EH (cell line): ENCODE results near the gene NFIL3.
"Not testable (repeated sequence)": the region's sequence is repeated elsewhere in the genome, so short reads cannot be mapped to it uniquely, and the experiment has no call there.

Experiments used
- DNase-seq: peaks from one replicate; pipeline ENCODE4 v3.0.0-alpha.2; 2015; ENCODE audit warnings: low read depth

Gene NFIL3, protein sequence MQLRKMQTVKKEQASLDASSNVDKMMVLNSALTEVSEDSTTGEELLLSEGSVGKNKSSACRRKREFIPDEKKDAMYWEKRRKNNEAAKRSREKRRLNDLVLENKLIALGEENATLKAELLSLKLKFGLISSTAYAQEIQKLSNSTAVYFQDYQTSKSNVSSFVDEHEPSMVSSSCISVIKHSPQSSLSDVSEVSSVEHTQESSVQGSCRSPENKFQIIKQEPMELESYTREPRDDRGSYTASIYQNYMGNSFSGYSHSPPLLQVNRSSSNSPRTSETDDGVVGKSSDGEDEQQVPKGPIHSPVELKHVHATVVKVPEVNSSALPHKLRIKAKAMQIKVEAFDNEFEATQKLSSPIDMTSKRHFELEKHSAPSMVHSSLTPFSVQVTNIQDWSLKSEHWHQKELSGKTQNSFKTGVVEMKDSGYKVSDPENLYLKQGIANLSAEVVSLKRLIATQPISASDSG

DNA sequence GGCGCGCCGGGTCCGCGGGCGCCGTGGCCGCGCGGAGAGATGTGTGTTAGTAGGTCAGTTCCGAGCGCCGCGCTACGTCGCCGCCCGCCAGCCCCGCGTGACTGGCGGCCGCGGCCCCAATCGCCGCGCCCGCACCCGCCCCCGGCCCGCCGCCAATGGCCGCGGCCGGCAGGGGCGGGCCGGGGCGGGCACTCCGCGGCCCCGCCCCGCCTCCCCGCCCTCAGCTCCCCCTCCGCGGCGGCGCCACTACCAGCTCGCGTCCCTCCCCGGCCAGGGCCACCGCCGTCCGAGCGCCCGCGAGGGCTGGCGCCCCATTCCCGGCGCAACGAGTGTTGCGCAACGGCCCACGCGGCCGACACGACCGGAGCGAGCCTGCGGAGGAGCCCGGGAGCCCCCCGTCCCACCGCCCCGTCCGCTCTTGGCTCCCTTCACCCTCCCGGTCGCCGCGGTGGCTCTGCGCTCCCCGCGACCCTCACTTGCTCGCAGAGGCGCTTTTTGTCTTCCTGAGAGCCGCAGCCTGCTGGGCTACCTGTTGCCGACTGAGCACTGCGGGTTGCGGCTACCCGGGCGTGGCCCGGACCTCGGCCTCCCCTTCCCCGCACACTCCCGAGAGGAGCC is at the start of gene NFIL3:
NFIL3 (minus strand) TSS at position 48 of the 618 bp plus-strand sequence. CDS start 13,098 bp downstream, outside the sequence.
- peak; percentile 85 for DNase-seq

DNA sequence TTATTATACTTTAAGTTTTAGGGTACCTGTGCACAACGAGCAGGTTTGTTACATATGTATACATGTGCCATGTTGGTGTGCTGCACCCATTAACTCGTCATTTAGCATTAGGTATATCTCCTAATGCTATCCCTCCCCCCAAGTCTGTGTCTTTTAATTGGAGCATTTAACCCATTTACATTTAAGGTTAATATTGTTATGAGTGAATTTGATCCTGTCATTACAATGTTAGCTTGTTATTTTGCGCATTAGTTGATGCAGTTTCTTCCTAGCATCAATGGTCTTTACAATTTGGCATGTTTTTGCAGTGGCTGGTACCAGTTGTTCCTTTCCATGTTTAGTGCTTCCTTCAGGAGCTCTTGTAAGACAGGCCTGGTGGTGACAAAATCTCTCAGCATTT is 47.9 kb upstream of the NFIL3 start:
- not testable (repeated sequence) for DNase-seq

DNA sequence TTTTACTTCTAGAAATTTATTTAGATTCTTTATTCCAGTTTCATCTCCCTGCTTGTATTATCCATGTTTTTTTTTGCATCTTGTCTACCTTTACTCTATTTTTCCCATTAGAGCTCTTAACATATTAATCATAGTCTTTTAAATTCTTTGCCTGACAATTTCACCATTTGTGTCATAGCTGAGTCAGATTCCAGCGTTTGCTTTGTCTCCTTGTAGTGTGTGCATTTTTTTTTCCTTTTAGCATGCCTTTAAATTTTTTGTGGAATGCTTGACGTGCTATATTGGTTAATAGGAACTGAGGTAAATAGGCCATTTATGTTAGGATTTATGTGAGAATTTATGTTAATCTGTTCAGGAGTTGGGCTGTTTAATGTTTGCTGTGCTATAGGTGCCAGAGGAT is 41.8 kb upstream of the NFIL3 start:
- DNase-seq: peak; percentile 82

DNA sequence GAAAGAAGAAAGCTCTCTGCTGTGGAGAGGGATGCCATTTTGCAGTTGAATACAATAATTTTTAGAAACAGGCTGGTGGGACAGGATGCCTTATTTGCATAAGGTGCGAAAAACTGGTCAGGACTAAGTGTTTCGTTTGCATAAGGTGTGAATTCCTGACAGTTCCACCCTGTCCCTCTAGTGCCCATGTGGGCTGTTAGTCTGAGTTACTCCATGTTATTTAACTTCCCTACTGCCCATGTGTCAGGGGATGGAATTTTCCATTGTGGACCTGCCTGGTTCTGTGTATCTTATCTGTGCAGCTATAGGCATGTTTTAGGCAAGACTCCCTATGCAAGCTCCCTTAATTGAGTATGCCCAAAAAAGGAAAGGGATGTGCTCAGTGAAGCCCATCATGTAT is 35.3 kb upstream of the NFIL3 start:
- DNase-seq: no peak

DNA sequence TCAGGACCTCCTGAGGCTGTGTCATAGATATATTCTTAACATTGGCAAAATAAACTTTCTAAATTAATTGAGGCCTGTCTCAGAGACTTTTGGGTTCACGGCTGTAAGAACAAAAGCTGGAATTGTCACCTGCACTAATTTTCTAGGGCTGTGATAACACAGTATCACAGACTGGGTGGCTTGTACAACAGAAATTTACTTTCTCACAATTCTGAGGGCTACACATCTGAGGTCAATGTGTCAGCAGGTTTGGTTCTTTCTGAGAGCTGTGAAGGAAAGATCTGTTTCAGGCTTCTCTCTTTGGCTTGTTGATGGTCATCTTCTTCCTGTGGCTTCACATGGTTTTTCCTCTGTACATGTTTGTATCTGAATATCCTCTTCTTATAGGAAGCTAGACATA is 29.2 kb upstream of the NFIL3 start:
- DNase-seq: no peak

DNA sequence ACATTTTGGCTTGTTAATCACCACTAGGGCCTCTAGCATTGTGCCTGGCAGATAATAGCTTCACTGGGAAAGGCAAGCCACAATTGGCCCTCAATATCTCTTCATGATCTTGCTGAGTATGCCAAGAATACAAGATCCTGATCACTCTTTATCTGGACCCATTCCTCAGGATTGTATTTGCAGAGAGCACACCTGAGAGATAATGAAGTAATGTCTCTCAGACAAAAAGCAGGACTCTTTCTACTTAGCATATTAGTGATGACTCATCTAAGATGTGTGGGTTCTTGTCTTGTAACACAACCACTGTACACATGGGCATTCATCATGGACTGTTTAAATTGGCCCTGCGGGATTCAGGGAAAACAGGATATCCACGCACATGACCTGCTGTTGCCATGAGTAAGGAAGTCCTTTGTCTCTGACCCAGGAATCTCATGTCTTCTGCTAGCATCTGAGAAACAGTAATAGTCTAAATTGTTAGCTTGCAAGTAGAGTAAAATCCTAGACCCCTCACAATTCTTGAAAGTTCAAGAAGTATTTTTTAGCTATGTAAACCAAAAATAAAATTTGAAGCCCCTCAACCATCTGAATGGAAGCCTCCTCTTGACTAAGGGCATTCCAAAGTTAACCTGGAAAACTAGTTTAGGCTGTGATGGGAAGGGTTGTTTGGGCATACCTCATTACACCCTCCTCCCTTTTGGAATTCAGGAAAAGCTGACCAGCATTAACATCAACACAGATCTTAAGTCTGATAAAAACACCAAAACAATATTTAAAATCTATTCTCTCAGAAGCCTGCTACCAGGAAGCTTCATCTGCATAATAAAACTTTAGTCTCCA is 28.0 kb upstream of the NFIL3 start:
- DNase-seq: no peak

DNA sequence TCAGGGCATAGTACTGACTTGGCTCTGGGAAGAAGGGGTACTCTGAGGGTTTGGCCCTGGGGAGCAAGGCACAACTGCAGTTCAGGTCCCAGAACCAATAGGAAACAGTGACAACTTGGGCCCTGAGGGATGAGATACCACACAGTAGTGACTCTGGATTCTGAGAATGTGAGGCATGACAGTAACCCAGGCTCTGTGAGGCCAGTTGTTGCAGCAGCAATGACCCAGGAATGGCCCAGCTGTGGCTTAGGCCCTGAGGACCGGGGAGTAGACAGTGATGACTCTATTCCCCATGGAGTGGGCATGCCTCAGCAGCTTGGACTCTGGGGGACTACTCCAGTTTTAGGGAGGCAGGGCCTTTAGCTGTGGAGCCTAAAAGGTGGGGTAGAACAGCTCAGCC is 21.5 kb upstream of the NFIL3 start:
- peak; percentile 52 for DNase-seq

DNA sequence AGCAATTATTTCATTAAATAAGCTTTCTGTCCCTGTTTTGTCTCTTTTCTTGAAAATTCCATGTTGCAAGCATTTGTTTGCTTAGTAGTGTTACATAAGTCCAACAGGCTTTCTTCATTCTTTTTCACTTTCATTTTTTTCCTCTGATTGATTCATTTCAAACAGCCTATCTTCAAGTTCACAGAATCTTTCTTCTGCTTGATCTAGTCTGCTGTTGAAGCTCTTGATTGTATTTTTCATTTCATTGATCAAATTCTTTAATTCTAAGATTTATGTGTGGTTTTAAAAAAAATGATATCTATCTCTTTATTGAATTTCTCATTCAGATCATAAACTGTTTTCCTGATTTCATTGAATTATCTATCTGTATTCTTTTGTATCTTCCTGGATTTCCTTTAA is 20.4 kb upstream of the NFIL3 start:
- DNase-seq: no peak

DNA sequence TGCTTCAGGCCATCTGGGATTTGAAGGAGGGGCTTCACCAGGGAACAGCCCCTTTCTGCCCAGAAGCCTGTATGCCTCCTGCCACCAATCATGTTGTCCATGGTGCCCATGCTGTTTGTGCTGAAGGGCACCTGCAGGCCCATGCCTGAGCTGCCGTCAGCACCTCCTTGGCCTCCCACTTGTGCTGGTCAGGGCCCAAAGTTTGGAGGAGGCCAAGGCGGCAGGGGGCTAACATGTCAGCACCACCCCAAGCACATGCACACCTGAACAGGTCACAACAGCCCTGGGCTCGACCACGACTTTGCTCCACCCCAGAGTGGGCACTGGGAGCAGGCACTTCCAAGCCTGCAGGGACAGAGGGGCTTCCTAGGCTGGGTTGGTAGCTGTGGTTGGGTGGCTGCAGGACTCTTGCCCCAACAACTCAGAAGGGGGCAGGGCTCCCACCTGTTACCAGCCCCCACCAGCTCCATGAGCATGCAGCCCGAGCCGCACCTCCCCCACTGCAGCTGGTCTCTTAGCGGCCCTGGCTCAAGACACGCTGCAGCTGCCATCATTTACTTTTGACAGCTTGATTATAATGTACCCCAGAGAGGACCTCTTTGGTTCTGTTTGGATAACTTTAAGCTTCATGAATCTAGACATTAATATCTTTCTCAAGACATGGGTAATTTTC is 19.8 kb upstream of the NFIL3 start:
- no peak for DNase-seq

DNA sequence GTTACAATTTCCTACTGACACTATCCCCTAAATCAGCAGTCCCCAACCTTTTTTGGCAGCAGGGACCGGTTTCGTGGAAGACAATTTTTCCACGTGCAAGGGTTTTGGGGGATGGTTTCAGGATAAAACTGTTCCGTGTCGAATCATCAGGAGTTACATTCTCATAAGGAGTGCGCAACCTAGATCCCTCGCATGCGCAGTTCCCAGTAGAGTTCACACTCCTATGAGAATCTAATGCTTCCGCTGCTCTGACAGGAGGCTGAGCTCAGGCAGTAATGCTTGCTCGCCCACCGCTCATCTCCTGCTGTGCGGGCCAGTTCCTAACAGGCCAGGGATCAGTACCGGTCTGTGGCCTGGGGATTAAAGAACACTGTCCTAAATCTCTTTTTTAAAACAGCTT is 13.2 kb upstream of the NFIL3 start:
- DNase-seq: no peak

DNA sequence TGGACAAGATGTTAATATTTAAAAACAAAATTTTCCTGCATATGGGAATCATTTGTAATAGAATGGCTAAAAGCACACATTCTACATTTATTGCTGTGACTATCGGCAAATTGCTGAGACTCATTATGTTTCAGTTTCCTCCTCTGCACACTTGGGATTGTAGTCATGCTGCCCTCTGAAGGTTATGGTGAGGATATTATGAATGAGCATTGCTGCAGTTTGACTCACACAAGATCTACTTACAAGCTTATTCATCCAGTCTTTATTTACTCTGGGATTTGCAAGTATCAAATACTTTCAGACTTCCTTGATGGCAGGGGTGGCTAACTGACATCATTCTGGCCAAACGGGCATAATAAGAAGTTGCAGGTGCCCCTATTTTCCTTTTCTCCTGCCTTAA is 9.5 kb upstream of the NFIL3 start:
- DNase-seq: peak; percentile 93

DNA sequence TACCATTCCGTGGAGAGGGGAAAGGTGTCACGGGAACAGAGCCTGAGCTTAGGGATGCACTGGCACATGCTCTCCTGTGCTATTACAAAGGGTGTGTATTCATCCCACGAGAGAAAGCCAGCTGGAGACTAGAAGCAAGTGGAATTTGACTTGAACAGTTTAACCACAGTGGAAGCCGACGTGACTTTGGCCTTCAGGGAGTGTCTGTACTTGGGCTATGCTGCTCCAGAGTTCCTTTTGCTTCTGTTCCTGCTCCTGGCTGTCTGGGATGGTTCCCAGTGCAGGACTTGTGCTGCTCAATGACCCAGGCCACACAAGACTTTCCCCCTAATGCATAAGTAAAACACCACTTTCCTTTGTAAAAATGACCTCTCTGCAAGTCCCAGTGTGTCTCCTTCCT is 7.9 kb upstream of the NFIL3 start:
- no peak for DNase-seq

DNA sequence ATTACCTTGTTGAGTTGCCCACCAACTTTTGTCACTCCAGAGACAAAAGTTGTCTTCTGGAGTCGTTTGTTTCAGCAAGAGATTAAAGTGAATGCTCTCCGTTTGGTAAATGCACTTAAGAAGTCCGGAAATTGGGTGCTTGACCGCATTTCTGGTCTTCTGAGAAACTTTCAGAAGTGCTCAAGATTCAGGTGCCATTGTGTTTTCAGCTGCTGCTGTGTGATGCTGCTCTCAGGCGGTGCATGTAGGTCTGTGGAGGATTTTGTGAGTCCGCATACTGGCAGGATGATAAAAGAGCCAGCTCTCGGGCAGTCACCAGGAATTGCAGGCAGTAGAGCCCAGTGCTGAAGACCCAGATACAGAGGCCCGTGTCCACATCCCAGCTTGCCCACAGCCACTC is 5.9 kb upstream of the NFIL3 start:
- no peak for DNase-seq

DNA sequence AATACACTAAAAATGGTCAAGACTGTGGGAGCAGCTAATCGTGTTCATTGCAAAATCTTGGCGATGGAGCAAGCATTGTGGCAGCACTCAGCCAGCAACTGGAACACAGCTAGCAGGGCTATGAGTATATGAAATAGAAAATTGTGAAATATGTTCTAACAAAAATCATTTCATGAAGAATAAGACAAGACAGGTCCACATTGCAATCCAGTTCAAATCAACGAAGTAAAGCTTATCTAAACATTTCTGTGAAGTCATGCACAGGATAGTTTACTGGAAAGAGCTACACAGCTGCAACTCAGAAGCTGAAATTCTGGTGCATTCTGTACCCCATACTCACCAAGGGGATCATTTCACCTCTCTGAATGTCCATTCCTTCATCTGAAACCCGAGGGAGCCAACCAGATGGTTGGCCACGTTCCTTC is 5.3 kb upstream of the NFIL3 start:
- no peak for DNase-seq

DNA sequence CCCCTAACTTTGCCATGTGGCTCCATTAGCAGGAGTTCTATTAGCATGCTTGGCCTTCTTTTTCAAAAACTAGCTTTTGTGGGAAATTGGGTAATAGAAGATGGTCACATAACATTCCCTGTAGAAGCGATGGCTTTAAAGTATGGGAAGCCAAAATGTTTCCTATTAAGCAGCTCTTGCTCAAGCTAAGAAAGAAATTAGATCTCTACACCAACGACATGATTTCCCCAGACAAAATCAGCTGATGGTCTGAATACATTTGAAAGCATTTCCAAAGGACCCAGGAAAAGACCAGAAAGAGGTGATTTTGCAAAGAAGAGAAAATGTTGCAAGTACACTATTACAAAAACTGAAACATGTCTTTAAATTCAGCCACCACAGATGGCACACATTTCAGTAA is 4.8 kb upstream of the NFIL3 start:
- peak; percentile 19 for DNase-seq

DNA sequence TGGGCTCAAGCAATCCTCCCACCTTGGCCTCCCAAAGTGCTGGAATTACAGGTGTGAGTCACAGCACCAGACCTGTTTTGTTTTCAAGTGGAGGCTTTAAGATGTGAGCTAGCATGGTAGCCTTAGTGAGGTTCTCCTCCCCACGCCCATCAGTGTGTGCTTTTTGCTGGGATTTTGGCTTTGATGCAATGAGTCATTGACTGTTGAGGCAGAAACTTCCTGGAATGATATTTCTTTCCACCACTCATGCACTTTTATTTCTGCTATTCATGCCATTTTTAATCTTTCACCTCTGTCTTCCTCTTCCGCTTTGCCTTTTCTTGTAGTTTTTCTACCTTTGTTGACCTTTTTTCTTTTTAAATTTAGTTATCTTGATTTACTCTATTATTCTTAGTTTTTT is 4.2 kb upstream of the NFIL3 start:
- DNase-seq: peak; percentile 68

DNA sequence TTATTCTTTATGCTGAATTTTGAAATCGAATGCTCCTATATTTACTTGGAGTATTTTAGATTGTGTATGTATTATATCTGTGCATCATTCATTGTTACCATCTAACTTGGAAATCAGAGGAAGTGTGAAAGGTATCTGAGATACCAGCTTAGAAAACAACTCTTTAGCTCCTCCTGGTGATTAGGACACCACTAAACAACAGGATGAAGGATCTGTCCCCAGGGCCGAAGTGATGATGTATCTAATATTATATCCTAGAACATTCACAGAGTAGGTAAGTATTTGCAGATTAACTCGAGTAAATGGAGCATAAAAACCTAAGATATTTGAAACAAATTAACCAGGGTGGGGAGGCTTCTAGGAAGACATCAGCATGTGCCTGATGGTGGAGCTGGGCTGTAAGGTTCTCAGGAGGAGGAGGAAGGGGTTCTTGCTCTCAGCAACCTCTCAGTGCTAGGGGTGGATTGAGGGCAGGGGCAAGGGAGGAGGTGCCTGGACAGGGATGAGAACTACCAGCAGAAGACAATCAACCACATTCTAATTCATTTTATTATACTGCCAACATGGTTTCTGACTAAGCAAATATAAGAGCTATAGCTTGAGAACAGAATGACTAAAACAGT is 2.6 kb upstream of the NFIL3 start:
- DNase-seq: peak; percentile 68

DNA sequence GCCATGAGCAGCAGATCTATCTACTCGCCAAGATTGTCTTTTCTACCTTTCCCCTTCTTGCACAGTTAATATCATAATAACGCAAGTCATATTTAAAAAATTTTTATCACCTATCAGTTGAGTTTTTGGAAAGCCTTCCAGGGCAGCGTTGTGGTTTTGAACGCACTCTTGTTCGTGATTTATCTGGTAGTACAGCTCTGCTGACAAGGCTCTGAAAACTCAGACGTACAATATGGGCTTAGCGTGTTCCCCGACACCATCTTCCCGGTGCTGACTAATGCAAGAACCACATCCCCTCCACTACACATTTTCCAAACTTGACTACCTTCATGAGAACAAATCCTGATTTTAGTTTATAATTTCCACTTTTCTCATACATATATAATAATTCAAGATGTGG is 1.6 kb upstream of the NFIL3 start:
- DNase-seq: no peak

DNA sequence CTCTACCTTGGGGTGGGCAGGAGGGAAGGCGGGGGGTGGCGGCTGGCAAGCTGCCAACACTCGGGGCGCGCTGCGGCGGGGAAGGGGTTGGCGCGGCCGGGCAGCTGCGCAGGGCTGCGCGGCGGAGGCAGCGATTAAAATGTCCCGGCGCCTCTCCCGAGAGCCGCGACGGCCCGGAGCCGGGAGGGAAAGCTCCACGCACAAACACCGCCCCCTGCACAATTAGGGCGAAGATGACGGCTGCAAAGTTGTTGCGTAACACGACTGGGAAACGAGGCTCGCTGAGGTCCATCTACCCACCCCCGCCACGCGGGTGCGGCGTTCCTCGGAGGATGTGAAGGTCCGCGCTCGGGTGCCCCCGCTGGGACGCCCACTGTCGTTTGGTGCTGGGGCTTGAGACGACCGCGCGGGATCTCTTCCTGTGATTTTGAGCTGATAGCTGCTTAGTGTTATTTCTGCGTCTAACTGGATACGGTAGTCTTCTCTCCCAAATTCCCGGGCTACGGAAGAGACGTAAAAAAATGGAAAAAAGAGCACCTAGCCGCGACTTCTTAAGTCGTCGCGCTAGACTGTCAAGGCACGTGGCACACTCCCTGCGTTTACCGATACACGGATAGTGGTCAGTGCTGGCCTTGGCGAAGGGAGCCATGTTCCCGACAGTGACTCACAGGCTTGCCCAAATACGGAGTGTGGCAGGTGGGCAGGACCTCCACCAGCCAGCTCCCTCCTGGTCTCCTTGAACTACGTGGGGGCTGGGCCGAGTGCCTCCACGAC is 958 bp upstream of the NFIL3 start:
- peak; percentile 85 for DNase-seq

DNA sequence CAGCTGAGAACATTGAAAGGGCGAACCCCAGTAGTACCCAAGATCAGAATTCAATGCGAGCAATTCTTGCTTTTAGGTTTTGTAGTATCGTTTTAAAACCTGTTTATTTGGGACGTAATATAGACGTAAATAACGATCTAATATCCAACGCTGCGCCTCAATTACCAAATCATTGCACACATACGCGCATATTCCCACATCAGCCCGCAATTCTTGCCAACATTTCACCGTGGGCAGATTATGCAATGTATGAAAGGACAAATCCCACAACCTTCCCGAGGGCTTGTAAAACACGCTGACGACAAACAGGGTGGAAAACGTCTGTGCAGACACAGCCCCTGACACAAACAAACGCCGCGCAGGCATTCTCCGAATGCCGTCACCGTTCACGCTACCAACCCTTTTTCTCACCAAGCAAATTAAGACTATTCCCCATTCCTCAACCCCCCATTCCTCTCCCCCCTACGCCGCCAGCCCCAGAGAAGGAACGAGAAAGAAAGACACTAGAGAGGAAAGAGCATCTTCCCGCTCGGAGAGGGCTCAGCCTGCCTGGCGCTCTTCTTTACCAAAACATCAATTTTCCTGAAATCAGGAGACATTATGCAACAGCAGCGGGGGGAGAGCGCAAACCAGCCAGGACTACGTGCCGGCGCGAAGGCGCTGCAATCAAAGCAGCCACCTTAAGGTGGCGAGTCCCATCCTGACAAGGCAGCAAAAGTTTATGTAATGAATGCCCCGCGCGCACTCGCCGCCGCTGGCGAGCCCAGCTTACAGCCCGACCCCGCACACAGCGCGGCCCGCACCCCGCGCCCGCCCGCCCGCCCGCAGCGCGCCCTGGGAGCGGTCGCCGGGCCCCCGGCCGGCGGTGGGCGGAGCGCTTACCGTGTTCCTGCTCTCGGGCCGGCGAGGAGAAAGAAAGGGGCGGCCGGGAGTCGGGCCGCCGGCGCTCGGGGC is 597 bp downstream of the NFIL3 start:
- peak; percentile 84 for DNase-seq
